BLaER1 treated with 17β-estradiol and CSF1 and Interleukin-3, amounts not matched to agents 10 nM and 100 nM (cell line): ENCODE results near the gene ERBB3.

Experiments used
- H3K27ac ChIP-seq, 11 experiments: shearing (Covaris generic); formaldehyde crosslinking; 2 replicates each; pipeline ENCODE4 v1.8.1; 2022
- H3K27me3 ChIP-seq, 11 experiments: shearing (Covaris generic); formaldehyde crosslinking; 2 replicates each; pipeline ENCODE4 v1.8.1; 2022
- H3K36me3 ChIP-seq, 11 experiments: shearing (Covaris generic); formaldehyde crosslinking; 2 replicates each; pipeline ENCODE4 v1.8.1; 2022
- H3K4me1 ChIP-seq, 10 experiments: shearing (Covaris generic); formaldehyde crosslinking; 2 replicates each; pipeline ENCODE4 v1.8.1; 2022
- H3K4me2 ChIP-seq, 11 experiments: shearing (Covaris generic); formaldehyde crosslinking; 2 replicates each; pipeline ENCODE4 v1.8.1; 2022
- H3K4me3 ChIP-seq, 10 experiments: shearing (Covaris generic); formaldehyde crosslinking; 2 replicates each; pipeline ENCODE4 v1.8.1; 2022
- H3K9ac ChIP-seq, 11 experiments: shearing (Covaris generic); formaldehyde crosslinking; 2 replicates each; pipeline ENCODE4 v1.8.1; 2022
- H3K9me3 ChIP-seq, 11 experiments: shearing (Covaris generic); formaldehyde crosslinking; replicated peaks in 1 of 11; 2 replicates each; pipeline ENCODE4 v1.8.1; 2022
- H4K20me1 ChIP-seq, 11 experiments: shearing (Covaris generic); formaldehyde crosslinking; 2 replicates each; pipeline ENCODE4 v1.8.1; 2022
- Cebpa-rat ChIP-seq, 11 experiments: shearing (Covaris generic); IDR thresholded peaks; 2 replicates each; pipeline ENCODE4 v1.8.1; 2022

The ERBB3 gene

GRCh38 chr12:56103066-56103711 lies 23.2 kb downstream of the ERBB3 start:
- peak overlapping the region; percentile 85 to 99 (median 97); a peak in 21 of 22 replicates for H3K9ac ChIP-seq
- H4K20me1 ChIP-seq, result peaks cover 9 to 35% (median 30%) of the 10 kb centered on the region in 11 experiments; a peak in 21 of 22 replicates
- peak overlapping the region; percentile 74 to 91 (median 88) for H3K4me2 ChIP-seq
- peaks cover 18 to 30% (median 27%) of the 10 kb centered on the region in 11 experiments for H3K36me3 ChIP-seq
- H3K27me3 ChIP-seq, result no peaks in the 10 kb centered on the region
- peak overlapping the region; percentile 68 to 98 (median 92) for H3K4me3 ChIP-seq
- H3K9me3 ChIP-seq, result no peaks in the 10 kb centered on the region
- TF ChIP-seq Cebpa-rat (IDR thresholded peaks at IDR 0.05), result no peak
- H3K27ac ChIP-seq, result peak overlapping the region in 10 of 11 experiments; percentile 65 to 99 (median 94); a peak in 18 of 22 replicates
- peaks cover 29 to 38% (median 32%) of the 10 kb centered on the region in 10 experiments for H3K4me1 ChIP-seq

- Histone ChIP-seq H4K20me1 (peaks cover 9 to 37% (median 32%) of the 10 kb centered on the region in 11 experiments; a peak in 21 of 22 replicates), H3K4me2 (peak overlapping the region; percentile 74 to 91 (median 88)), H3K27ac (peak overlapping the region; percentile 65 to 99 (median 94)), H3K36me3 (peaks cover 24 to 35% (median 32%) of the 10 kb centered on the region in 11 experiments), H3K4me1 (peaks cover 29 to 38% (median 32%) of the 10 kb centered on the region in 10 experiments), H3K9me3 (no peaks in the 10 kb centered on the region), H3K27me3 (no peaks in the 10 kb centered on the region), H3K4me3 (peak overlapping the region; percentile 68 to 98 (median 92)), H3K9ac (peak overlapping the region; percentile 85 to 99 (median 97))
- TF ChIP-seq Cebpa-rat (IDR thresholded peaks at IDR 0.05), result no peak
These were observed 23.8 kb downstream of the ERBB3 start for GRCh38 chr12:56103823-56104108.

GRCh38 chr12:56104109-56104814 lies 24.3 kb downstream of the ERBB3 start, which contains the start of gene PA2G4:
Gene PA2G4 (plus strand): TSS chr12:56104559. CDS start chr12:56104738, 179 bp downstream.
- TF ChIP-seq Cebpa-rat (IDR thresholded peaks at IDR 0.05), result no peak
- H3K27me3 ChIP-seq, result no peaks in the 10 kb centered on the region
- H3K4me3 ChIP-seq, result peak within 1 kb of the TSS; percentile 79 to 98 (median 92)
- peaks cover 29 to 40% (median 37%) of the 10 kb centered on the region in 11 experiments for H3K36me3 ChIP-seq
- H3K9me3 ChIP-seq, result no peaks in the 10 kb centered on the region
- H3K4me2 ChIP-seq, result peak within 1 kb of the TSS; percentile 90 to 99 (median 95)
- H4K20me1 ChIP-seq, result peaks cover 9 to 42% (median 33%) of the 10 kb centered on the region in 11 experiments; a peak in 21 of 22 replicates
- peak within 1 kb of the TSS; percentile 90 to 99 (median 97) for H3K9ac ChIP-seq
- H3K27ac ChIP-seq, result peak within 1 kb of the TSS; percentile 71 to 99 (median 94)
- peaks cover 29 to 38% (median 32%) of the 10 kb centered on the region in 10 experiments for H3K4me1 ChIP-seq

GRCh38 chr12:56104815-56105608 lies 25.0 kb downstream of the ERBB3 start:
- Histone ChIP-seq H3K27ac (peak overlapping the region; percentile 71 to 99 (median 94)), H3K27me3 (no peaks in the 10 kb centered on the region), H3K4me1 (peaks cover 29 to 38% (median 32%) of the 10 kb centered on the region in 10 experiments), H4K20me1 (peaks cover 9 to 49% (median 33%) of the 10 kb centered on the region in 11 experiments; a peak in 21 of 22 replicates), H3K4me2 (peak overlapping the region; percentile 85 to 99 (median 95)), H3K4me3 (peak overlapping the region; percentile 79 to 98 (median 92)), H3K36me3 (peaks cover 36 to 48% (median 45%) of the 10 kb centered on the region in 11 experiments), H3K9me3 (no peaks in the 10 kb centered on the region), H3K9ac (peak overlapping the region; percentile 90 to 99 (median 97))
- TF ChIP-seq Cebpa-rat (IDR thresholded peaks at IDR 0.05), result no peak

GRCh38 chr12:56105609-56105902 lies 25.6 kb downstream of the ERBB3 start:
- H3K27ac ChIP-seq, result peak overlapping the region; percentile 71 to 99 (median 94); a peak in 21 of 22 replicates
- no peaks in the 10 kb centered on the region for H3K9me3 ChIP-seq
- peaks cover 29 to 38% (median 32%) of the 10 kb centered on the region in 10 experiments for H3K4me1 ChIP-seq
- peak overlapping the region; percentile 79 to 98 (median 92) for H3K4me3 ChIP-seq
- H3K36me3 ChIP-seq, result peaks cover 42 to 53% (median 50%) of the 10 kb centered on the region in 11 experiments
- no peaks in the 10 kb centered on the region for H3K27me3 ChIP-seq
- peaks cover 9 to 54% (median 33%) of the 10 kb centered on the region in 11 experiments; a peak in 21 of 22 replicates for H4K20me1 ChIP-seq
- no peak for TF ChIP-seq Cebpa-rat (IDR thresholded peaks at IDR 0.05)
- peak overlapping the region; percentile 85 to 99 (median 95) for H3K4me2 ChIP-seq
- H3K9ac ChIP-seq, result peak overlapping the region; percentile 90 to 99 (median 97)

GRCh38 chr12:56107242-56107641 lies 27.3 kb downstream of the ERBB3 start:
- H3K9me3 ChIP-seq, result no peaks in the 10 kb centered on the region
- peaks cover 9 to 63% (median 33%) of the 10 kb centered on the region in 11 experiments; a peak in 21 of 22 replicates for H4K20me1 ChIP-seq
- H3K4me2 ChIP-seq, result peak overlapping the region in 9 of 11 experiments; percentile 1 to 98 (median 94); a peak in 11 of 22 replicates
- peak overlapping the region; percentile 90 to 99 (median 97); a peak in 16 of 22 replicates for H3K9ac ChIP-seq
- H3K27me3 ChIP-seq, result no peaks in the 10 kb centered on the region
- no peak overlapping the region for H3K27ac ChIP-seq
- TF ChIP-seq Cebpa-rat (IDR thresholded peaks at IDR 0.05), result no peak
- peaks cover 29 to 36% (median 32%) of the 10 kb centered on the region in 10 experiments for H3K4me1 ChIP-seq
- peak overlapping the region in 1 of 10 experiments; percentile 98; a peak in 2 of 20 replicates for H3K4me3 ChIP-seq
- H3K36me3 ChIP-seq, result peaks cover 59 to 70% (median 67%) of the 10 kb centered on the region in 11 experiments

- TF ChIP-seq Cebpa-rat (IDR thresholded peaks at IDR 0.05), result no peak
- H4K20me1 ChIP-seq, result peaks cover 8 to 58% (median 27%) of the 10 kb centered on the region in 11 experiments; a peak in 21 of 22 replicates
These were observed 30.6 kb downstream of the ERBB3 start for GRCh38 chr12:56110571-56110970.

GRCh38 chr12:56114084-56114483 lies 34.1 kb downstream of the ERBB3 start:
- Histone ChIP-seq H3K36me3 (peaks cover 57 to 66% (median 63%) of the 10 kb centered on the region in 11 experiments), H3K27ac (peak overlapping the region in 1 of 11 experiments; percentile 1; a peak in 1 of 22 replicates), H3K9ac (no peak overlapping the region)

More at GRCh38 chr12:56110571-56110970, 30.6 kb downstream of the ERBB3 start:
- H3K9ac ChIP-seq, result no peak overlapping the region; a peak in 1 of 22 replicates
- H3K4me3 ChIP-seq, result no peak overlapping the region
- no peaks in the 10 kb centered on the region for H3K27me3 ChIP-seq
- H3K4me2 ChIP-seq, result no peak overlapping the region
- peaks cover 77 to 94% (median 90%) of the 10 kb centered on the region in 11 experiments for H3K36me3 ChIP-seq
- peaks cover 19 to 26% (median 23%) of the 10 kb centered on the region in 10 experiments for H3K4me1 ChIP-seq
- no peak overlapping the region for H3K27ac ChIP-seq
- H3K9me3 ChIP-seq, result peaks cover 0 to 5% (median 3%) of the 10 kb centered on the region in 11 experiments; a peak in 6 of 22 replicates

More at GRCh38 chr12:56114084-56114483, 34.1 kb downstream of the ERBB3 start:
- Histone ChIP-seq H3K4me2 (no peak overlapping the region), H3K9me3 (peaks cover 0 to 5% (median 3%) of the 10 kb centered on the region in 11 experiments; a peak in 6 of 22 replicates), H3K27me3 (no peaks in the 10 kb centered on the region), H3K4me3 (no peak overlapping the region), H3K4me1 (peaks cover 8 to 14% (median 12%) of the 10 kb centered on the region in 10 experiments), H4K20me1 (peaks cover 0 to 23% (median 3%) of the 10 kb centered on the region in 11 experiments; a peak in 8 of 22 replicates)
- TF ChIP-seq Cebpa-rat (IDR thresholded peaks at IDR 0.05), result no peak
